Measurements from ENCODE around the gene AIFM3. TPM values are rescaled to one million over a fixed set of nuclear protein-coding genes. Genes with fewer than 3 reads are reported as not detected.
"Not testable (repeated sequence)": the region's sequence is repeated elsewhere in the genome, so short reads cannot be mapped to it uniquely, and the experiment has no call there.

Gene AIFM3
- polyA plus RNA-seq, 1 donor from 2014 or later, result 1.1 TPM

GRCh38 chr22:20937031-20937793 lies 29.8 kb upstream of the AIFM3 start:
- Histone ChIP-seq H3F3A (ENCODE audit: insufficient read depth, low read length, poor library complexity, severe bottlenecking) (no peaks in the 10 kb centered on the region), H3K9me3 (ENCODE audit: low read length) (no peaks in the 10 kb centered on the region), H3K9me2 (ENCODE audit: insufficient read depth, low read length) (no peaks in the 10 kb centered on the region), H3K4me2 (ENCODE audit: low read length) (no peak overlapping the region), H4K20me1 (ENCODE audit: insufficient read depth) (peaks cover 37% of the 10 kb centered on the region), H2AFZ (ENCODE audit: low read depth, low read length) (no peak overlapping the region), H3K27ac (ENCODE audit: low read length) (no peak overlapping the region), H3K9ac (ENCODE audit: low read length) (no peak overlapping the region), H3K36me3 (ENCODE audit: insufficient read depth, low read length) (no peaks in the 10 kb centered on the region), H3K79me2 (replicated peaks; ENCODE audit: insufficient read depth, low read length) (peaks cover 84% of the 10 kb centered on the region), H3K4me3 (ENCODE audit: low read length) (peak overlapping the region; percentile 0), H3K27me3 (ENCODE audit: insufficient read depth, low read depth, low read length) (no peaks in the 10 kb centered on the region)
- TF ChIP-seq TAF1 (IDR thresholded peaks at IDR 0.05; ENCODE audit: low read depth) (no peak), EZH2 (IDR thresholded peaks at IDR 0.05; ENCODE audit: borderline replicate concordance, insufficient read depth, low read length, poor library complexity, severe bottlenecking) (no peak), MXI1 (conservative IDR thresholded peaks at IDR 0.05; ENCODE audit: poor library complexity, severe bottlenecking) (no peak), CTCF (IDR thresholded peaks at IDR 0.05; ENCODE audit: poor library complexity, severe bottlenecking) (no peak), REST (IDR thresholded peaks at IDR 0.05; ENCODE audit: borderline replicate concordance) (no peak), RAD21 (conservative IDR thresholded peaks at IDR 0.05) (no peak), SMC3 (conservative IDR thresholded peaks at IDR 0.05; ENCODE audit: poor library complexity) (no peak), EP300 (conservative IDR thresholded peaks at IDR 0.05; ENCODE audit: poor library complexity, severe bottlenecking) (no peak), POLR2AphosphoS5 (IDR thresholded peaks at IDR 0.05) (no peak)

GRCh38 chr22:20937794-20938671 lies 29.0 kb upstream of the AIFM3 start:
- Histone ChIP-seq H3F3A (ENCODE audit: insufficient read depth, low read length, poor library complexity, severe bottlenecking) (no peaks in the 10 kb centered on the region), H3K4me2 (ENCODE audit: low read length) (no peak overlapping the region), H2AFZ (ENCODE audit: low read depth, low read length) (no peak overlapping the region), H3K27ac (ENCODE audit: low read length) (no peak overlapping the region), H3K27me3 (ENCODE audit: insufficient read depth, low read depth, low read length) (no peaks in the 10 kb centered on the region), H4K20me1 (ENCODE audit: insufficient read depth) (peaks cover 37% of the 10 kb centered on the region), H3K9me3 (ENCODE audit: low read length) (no peaks in the 10 kb centered on the region), H3K4me3 (ENCODE audit: low read length) (peak overlapping the region; percentile 0), H3K9me2 (ENCODE audit: insufficient read depth, low read length) (no peaks in the 10 kb centered on the region), H3K79me2 (replicated peaks; ENCODE audit: insufficient read depth, low read length) (peaks cover 85% of the 10 kb centered on the region), H3K9ac (ENCODE audit: low read length) (no peak overlapping the region), H3K36me3 (ENCODE audit: insufficient read depth, low read length) (no peaks in the 10 kb centered on the region)
- TF ChIP-seq CTCF (IDR thresholded peaks at IDR 0.05; ENCODE audit: poor library complexity, severe bottlenecking), result no peak
- TF ChIP-seq RAD21 (conservative IDR thresholded peaks at IDR 0.05), result no peak
- TF ChIP-seq EP300 (conservative IDR thresholded peaks at IDR 0.05; ENCODE audit: poor library complexity, severe bottlenecking), result no peak
- TF ChIP-seq SMC3 (conservative IDR thresholded peaks at IDR 0.05; ENCODE audit: poor library complexity), result no peak
- no peak for TF ChIP-seq EZH2 (IDR thresholded peaks at IDR 0.05; ENCODE audit: borderline replicate concordance, insufficient read depth, low read length, poor library complexity, severe bottlenecking)
- no peak for TF ChIP-seq MXI1 (conservative IDR thresholded peaks at IDR 0.05; ENCODE audit: poor library complexity, severe bottlenecking)

- peaks cover 37% of the 10 kb centered on the region for H4K20me1 ChIP-seq (ENCODE audit: insufficient read depth)
- not testable (repeated sequence) for H3K9ac ChIP-seq (ENCODE audit: low read length); H3K4me2 ChIP-seq (ENCODE audit: low read length); H3F3A ChIP-seq (ENCODE audit: insufficient read depth, low read length, poor library complexity, severe bottlenecking); H3K9me3 ChIP-seq (ENCODE audit: low read length); H3K9me2 ChIP-seq (ENCODE audit: insufficient read depth, low read length); H2AFZ ChIP-seq (ENCODE audit: low read depth, low read length); H3K4me3 ChIP-seq (ENCODE audit: low read length); H3K27ac ChIP-seq (ENCODE audit: low read length); H3K27me3 ChIP-seq (ENCODE audit: insufficient read depth, low read depth, low read length); H3K36me3 ChIP-seq (ENCODE audit: insufficient read depth, low read length)
- peaks cover 89% of the 10 kb centered on the region for H3K79me2 ChIP-seq (replicated peaks; ENCODE audit: insufficient read depth, low read length)
Observed at GRCh38 chr22:20939457-20940185, 27.4 kb upstream of the AIFM3 start.

Data from neural cell (in vitro differentiated cells).